WTC11 (cell line): ENCODE data around the gene TMEM80. TPM values are rescaled to one million over a fixed set of nuclear protein-coding genes. Genes with fewer than 3 reads are reported as not detected.
"Not testable (repeated sequence)": the region's sequence is repeated elsewhere in the genome, so short reads cannot be mapped to it uniquely, and the experiment has no call there.

Experiments used
- ATAC-seq: fragments of 200-7000 bp; cut with Tn5 transposase; 2 replicates; pipeline ENCODE4 v1.10.0; 2021; ENCODE audit warnings: mild to moderate bottlenecking, moderate library complexity
- CTCF ChIA-PET: fragments of 300-600 bp; sonication (Branson Sonifier 250); formaldehyde crosslinking; loops from one replicate; lab custom pipeline; 2021; ENCODE audit warnings: antibody characterized with exemption; lab: Charles Lee
- POLR2A ChIA-PET: fragments of 350-600 bp; sonication (Branson Sonifier 250); formaldehyde crosslinking; loops from one replicate; lab custom pipeline; 2021; ENCODE audit warnings: antibody characterized with exemption; lab: Charles Lee
- DNase-seq: peaks from one replicate; pipeline ENCODE4 v3.0.0; 2021; ENCODE audit warnings: low spot score
- H3K27ac Mint-ChIP-seq: 2 replicates; pipeline ENCODE4 v1.8.0; 2021; ENCODE audit warnings: mixed read lengths
- H3K27me3 Mint-ChIP-seq: 2 replicates; pipeline ENCODE4 v1.8.0; 2021; ENCODE audit warnings: low read depth, mild to moderate bottlenecking, moderate library complexity, mixed read lengths
- H3K36me3 Mint-ChIP-seq: 2 replicates; pipeline ENCODE4 v1.8.0; 2021; ENCODE audit warnings: mixed read lengths
- H3K4me1 Mint-ChIP-seq: 2 replicates; pipeline ENCODE4 v1.8.0; 2022; ENCODE audit warnings: mixed read lengths
- H3K4me3 Mint-ChIP-seq: 2 replicates; pipeline ENCODE4 v1.8.0; 2021; ENCODE audit warnings: mild to moderate bottlenecking, moderate library complexity, mixed read lengths
- H3K9me3 Mint-ChIP-seq: 2 replicates; pipeline ENCODE4 v1.8.0; 2021; ENCODE audit warnings: mixed read lengths
- CTCF ChIP-seq: fragments of 200-600 bp; IDR thresholded peaks from 2 replicates; pipeline ENCODE4 v1.8.0; 2022; ENCODE audit warnings: antibody characterized with exemption
- E2F5 ChIP-seq: sonication (generic); formaldehyde crosslinking; IDR thresholded peaks from 2 replicates; pipeline ENCODE4 v1.8.1; 2022; ENCODE audit warnings: mild to moderate bottlenecking, moderate library complexity, missing genetic modification reagents
- FOXP4 ChIP-seq: sonication (generic); formaldehyde crosslinking; IDR thresholded peaks from 2 replicates; pipeline ENCODE4 v1.8.0; 2022; ENCODE audit warnings: mild to moderate bottlenecking, missing genetic modification reagents
- GTF2I ChIP-seq: fragments of 250-450 bp; sonication (Bioruptor Pico); conservative IDR thresholded peaks from 2 replicates; pipeline ENCODE4 v1.4.0; 2021; ENCODE audit warnings: mild to moderate bottlenecking
- NFATC4 ChIP-seq: fragments of 250-450 bp; sonication (Bioruptor Pico); IDR thresholded peaks from 2 replicates; pipeline ENCODE4 v1.9.0; 2021; ENCODE audit warnings: mild to moderate bottlenecking
- NR1H2 ChIP-seq: sonication (generic); formaldehyde crosslinking; IDR thresholded peaks from 2 replicates; pipeline ENCODE4 v1.9.0; 2021; ENCODE audit warnings: mild to moderate bottlenecking, moderate library complexity, missing genetic modification reagents
- OVOL2 ChIP-seq: fragments of 250-450 bp; sonication (Bioruptor Pico); IDR thresholded peaks from 2 replicates; pipeline ENCODE4 v1.9.0; 2021; ENCODE audit warnings: mild to moderate bottlenecking, borderline replicate concordance
- SMAD3 ChIP-seq: sonication (generic); formaldehyde crosslinking; IDR thresholded peaks from 2 replicates; pipeline ENCODE4 v1.8.0; 2022; ENCODE audit warnings: missing genetic modification reagents, mild to moderate bottlenecking, borderline replicate concordance
- SMAD4 ChIP-seq: sonication (generic); formaldehyde crosslinking; IDR thresholded peaks from 2 replicates; pipeline ENCODE4 v1.8.0; 2022; ENCODE audit warnings: mild to moderate bottlenecking, missing genetic modification reagents
- TCF7 ChIP-seq: sonication (generic); formaldehyde crosslinking; IDR thresholded peaks from 2 replicates; pipeline ENCODE4 v1.8.0; 2022; ENCODE audit warnings: mild to moderate bottlenecking, low read depth, missing genetic modification reagents, moderate library complexity
- ZNF512 ChIP-seq: sonication (generic); formaldehyde crosslinking; IDR thresholded peaks from 2 replicates; pipeline ENCODE4 v1.8.1; 2022; ENCODE audit warnings: missing genetic modification reagents, borderline replicate concordance
- total RNA-seq: library from RNA; stranded (reverse); gene quantifications from 3 replicates; pipeline ENCODE4 v1.2.3, GENCODE V29; 2021

Gene TMEM80
- total RNA-seq, 1 experiment from 2014 or later: 23.4 TPM

GRCh38 chr11:737366-737765 is 41.8 kb downstream of the TMEM80 start:
- 0 out of 2 replicates have a peak, but pooled peaks cover 4% of the 10 kb centered on the region for H3K27me3 Mint-ChIP-seq
- H3K4me1 Mint-ChIP-seq: 0 out of 2 replicates have a peak, but pooled peaks cover 10% of the 10 kb centered on the region
- TF ChIP-seq GTF2I (CRISPR knock-in tag): no peak
- TF ChIP-seq OVOL2: no peak
- TF ChIP-seq ZNF512 (CRISPR knock-in tag): no peak
- TF ChIP-seq SMAD3 (CRISPR knock-in tag): no peak
- no peak for TF ChIP-seq FOXP4
- TF ChIP-seq TCF7 (CRISPR knock-in tag): no peak
- no peak for TF ChIP-seq NFATC4 (CRISPR knock-in tag)
- no peak for TF ChIP-seq NR1H2 (CRISPR knock-in tag)
- no peak for TF ChIP-seq SMAD4 (CRISPR knock-in tag)
- no peak for TF ChIP-seq E2F5 (CRISPR knock-in tag)
- peaks cover 4% of the 10 kb centered on the region; the same call in 1 of the 2 replicates for H3K9me3 Mint-ChIP-seq
- H3K4me3 Mint-ChIP-seq: no peak overlapping the region
- ChIA-PET CTCF (interaction anchor here (1.9 to 2.2 kb wide), 2 partner anchors 9 to 11 kb away, joined by 5 to 8 read pairs; no protein-coding TSS in a partner anchor), POLR2A (interaction anchor here (0.5 kb wide), 1 partner anchor 81 kb away, joined by 3 read pairs; no protein-coding TSS in a partner anchor)
- no peak for ATAC-seq
- DNase-seq: no peak
- H3K27ac Mint-ChIP-seq: no peak overlapping the region; the same call in 1 of the 2 replicates
- H3K36me3 Mint-ChIP-seq: peaks cover 7% of the 10 kb centered on the region

GRCh38 chr11:737899-738298 is 42.3 kb downstream of the TMEM80 start:
- POLR2A ChIA-PET: interaction anchor here (0.5 kb wide), 1 partner anchor 82 kb away, joined by 3 read pairs; no protein-coding TSS in a partner anchor
- not testable (repeated sequence) for ATAC-seq

GRCh38 chr11:742156-742546 is 46.5 kb downstream of the TMEM80 start:
- Mint-ChIP-seq H3K4me3 (no peak overlapping the region), H3K36me3 (no peaks in the 10 kb centered on the region; the same call in 1 of the 2 replicates), H3K27me3 (0 out of 2 replicates have a peak, but pooled peaks cover 3% of the 10 kb centered on the region), H3K27ac (no peak overlapping the region), H3K4me1 (peaks cover 32% of the 10 kb centered on the region), H3K9me3 (no peaks in the 10 kb centered on the region)
- ChIA-PET CTCF (interaction anchor here (1.1 to 3.8 kb wide), 2 partner anchors 15 to 19 kb away, joined by 4 to 37 read pairs; no protein-coding TSS in a partner anchor), POLR2A (no interaction called here)
- no peak for ATAC-seq
- no peak for TF ChIP-seq FOXP4
- no peak for TF ChIP-seq CTCF
- no peak for DNase-seq

More at GRCh38 chr11:737899-738298, 42.3 kb downstream of the TMEM80 start:
- not testable (repeated sequence) for H3K27ac Mint-ChIP-seq, H3K27me3 Mint-ChIP-seq, H3K9me3 Mint-ChIP-seq, DNase-seq, H3K36me3 Mint-ChIP-seq, H3K4me3 Mint-ChIP-seq
- H3K4me1 Mint-ChIP-seq: 0 out of 2 replicates have a peak, but pooled peaks cover 10% of the 10 kb centered on the region
- CTCF ChIA-PET: interaction anchor here (1.6 to 2.2 kb wide), 3 partner anchors 9 to 12 kb away, joined by 4 to 8 read pairs (median 5); partner anchors contain the start of gene TALDO1
